Tibial artery (tissue), 4 donors: Measurements from ENCODE around the gene FASTK.

ENCODE experiments used
- DNase-seq, 2 donors: peaks; one replicate each; pipeline ENCODE4 v3.0.0-alpha.2; 2019
- H3K27ac ChIP-seq, 2 donors: fragments of 200-600 bp; sonication (generic) in 1 of 2; 1 replicate in 1 of 2; 2 replicates in 1 of 2; pipeline ENCODE4 v1.5.1; 2018 to 2019; ENCODE audit warnings: mild to moderate bottlenecking in 1 of 2
- H3K27me3 ChIP-seq, 2 donors: fragments of 200-600 bp; sonication (generic) in 1 of 2; one replicate each; pipeline versions ENCODE4 v1.5.1 to v1.6.0; 2016 to 2019
- H3K36me3 ChIP-seq, 3 donors: fragments of 200-600 bp; sonication (generic) in 2 of 3; one replicate each; pipeline ENCODE4 v1.5.1; 2016 to 2019; ENCODE audit warnings: mild to moderate bottlenecking in 2 of 3
- H3K4me1 ChIP-seq, 4 donors: fragments of 200-600 bp; sonication (generic) in 2 of 4; 1 replicate in 3 of 4; 2 replicates in 1 of 4; pipeline ENCODE4 v1.5.1; 2016 to 2019
- H3K4me3 ChIP-seq, 2 donors: fragments of 200-600 bp; sonication (generic) in 1 of 2; 1 replicate in 1 of 2; 2 replicates in 1 of 2; pipeline ENCODE4 v1.5.1; 2018 to 2019; ENCODE audit warnings: mild to moderate bottlenecking in 2 of 2
- H3K9me3 ChIP-seq, 3 donors: fragments of 200-600 bp; sonication (generic) in 1 of 3; one replicate each; pipeline ENCODE4 v1.5.1; 2016 to 2019
- intact Hi-C: fragments of 100-400 bp; cut with DNase I; formaldehyde crosslinking; loops from one replicate; pipeline ENCODE4 v1.15.0; 2023; ENCODE audit warnings: low total_unique reads
- TF ChIP-seq, protein P1 (sequence below), 2 experiments: fragments of 200-600 bp in 1 of 2; fragments of 450-650 bp in 1 of 2; IDR thresholded peaks; one replicate each; pipeline ENCODE4 v1.5.1; 2017 to 2019; ENCODE audit warnings: antibody characterized with exemption in 2 of 2, mild to moderate bottlenecking in 1 of 2, moderate library complexity in 1 of 2

The FASTK gene

GRCh38 chr7:151082141-151083070 lies 1.8 kb upstream of the FASTK start:
- peak overlapping the region; percentile 89 to 95 for H3K4me3 ChIP-seq
- peak in 1 of 2 donors; percentile 70 for DNase-seq
- H3K36me3 ChIP-seq: peaks cover 0 to 3% (median 2%) of the 10 kb centered on the region in 3 donors
- TF ChIP-seq, protein P1, sequence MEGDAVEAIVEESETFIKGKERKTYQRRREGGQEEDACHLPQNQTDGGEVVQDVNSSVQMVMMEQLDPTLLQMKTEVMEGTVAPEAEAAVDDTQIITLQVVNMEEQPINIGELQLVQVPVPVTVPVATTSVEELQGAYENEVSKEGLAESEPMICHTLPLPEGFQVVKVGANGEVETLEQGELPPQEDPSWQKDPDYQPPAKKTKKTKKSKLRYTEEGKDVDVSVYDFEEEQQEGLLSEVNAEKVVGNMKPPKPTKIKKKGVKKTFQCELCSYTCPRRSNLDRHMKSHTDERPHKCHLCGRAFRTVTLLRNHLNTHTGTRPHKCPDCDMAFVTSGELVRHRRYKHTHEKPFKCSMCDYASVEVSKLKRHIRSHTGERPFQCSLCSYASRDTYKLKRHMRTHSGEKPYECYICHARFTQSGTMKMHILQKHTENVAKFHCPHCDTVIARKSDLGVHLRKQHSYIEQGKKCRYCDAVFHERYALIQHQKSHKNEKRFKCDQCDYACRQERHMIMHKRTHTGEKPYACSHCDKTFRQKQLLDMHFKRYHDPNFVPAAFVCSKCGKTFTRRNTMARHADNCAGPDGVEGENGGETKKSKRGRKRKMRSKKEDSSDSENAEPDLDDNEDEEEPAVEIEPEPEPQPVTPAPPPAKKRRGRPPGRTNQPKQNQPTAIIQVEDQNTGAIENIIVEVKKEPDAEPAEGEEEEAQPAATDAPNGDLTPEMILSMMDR (IDR thresholded peaks at IDR 0.05): no peak
- intact Hi-C loops: no loop called here
- peak overlapping the region; percentile 98 to 99 for H3K27ac ChIP-seq
- peaks cover 0 to 64% (median 53%) of the 10 kb centered on the region in 4 donors for H3K4me1 ChIP-seq
- no peaks in the 10 kb centered on the region for H3K27me3 ChIP-seq
- H3K9me3 ChIP-seq: no peaks in the 10 kb centered on the region

GRCh38 chr7:151081170-151082101 lies 827 bp upstream of the FASTK start:
- Histone ChIP-seq H3K36me3 (peaks cover 0 to 13% (median 11%) of the 10 kb centered on the region in 3 donors), H3K9me3 (no peaks in the 10 kb centered on the region), H3K4me1 (peaks cover 0 to 72% (median 53%) of the 10 kb centered on the region in 4 donors), H3K27ac (peak overlapping the region; percentile 98 to 99), H3K27me3 (no peaks in the 10 kb centered on the region), H3K4me3 (peak overlapping the region; percentile 89 to 95)
- DNase-seq: peak in 1 of 2 donors; percentile 80
- intact Hi-C loops: no loop called here
- TF ChIP-seq, protein P1 (IDR thresholded peaks at IDR 0.05): no peak

- peak overlapping the region; percentile 89 to 95 for H3K4me3 ChIP-seq
- peaks cover 0 to 63% (median 46%) of the 10 kb centered on the region in 4 donors for H3K4me1 ChIP-seq
- intact Hi-C loops: no loop called here
- peak overlapping the region; percentile 98 to 99 for H3K27ac ChIP-seq
- DNase-seq: peak in 1 of 2 donors; percentile 60
- TF ChIP-seq, protein P1 (IDR thresholded peaks at IDR 0.05): no peak
- H3K36me3 ChIP-seq: peaks cover 2 to 26% (median 25%) of the 10 kb centered on the region in 3 donors
- no peaks in the 10 kb centered on the region for H3K27me3 ChIP-seq
- H3K9me3 ChIP-seq: no peaks in the 10 kb centered on the region
Observed at GRCh38 chr7:151080067-151080521, 515 bp downstream of the FASTK start.

DNA sequence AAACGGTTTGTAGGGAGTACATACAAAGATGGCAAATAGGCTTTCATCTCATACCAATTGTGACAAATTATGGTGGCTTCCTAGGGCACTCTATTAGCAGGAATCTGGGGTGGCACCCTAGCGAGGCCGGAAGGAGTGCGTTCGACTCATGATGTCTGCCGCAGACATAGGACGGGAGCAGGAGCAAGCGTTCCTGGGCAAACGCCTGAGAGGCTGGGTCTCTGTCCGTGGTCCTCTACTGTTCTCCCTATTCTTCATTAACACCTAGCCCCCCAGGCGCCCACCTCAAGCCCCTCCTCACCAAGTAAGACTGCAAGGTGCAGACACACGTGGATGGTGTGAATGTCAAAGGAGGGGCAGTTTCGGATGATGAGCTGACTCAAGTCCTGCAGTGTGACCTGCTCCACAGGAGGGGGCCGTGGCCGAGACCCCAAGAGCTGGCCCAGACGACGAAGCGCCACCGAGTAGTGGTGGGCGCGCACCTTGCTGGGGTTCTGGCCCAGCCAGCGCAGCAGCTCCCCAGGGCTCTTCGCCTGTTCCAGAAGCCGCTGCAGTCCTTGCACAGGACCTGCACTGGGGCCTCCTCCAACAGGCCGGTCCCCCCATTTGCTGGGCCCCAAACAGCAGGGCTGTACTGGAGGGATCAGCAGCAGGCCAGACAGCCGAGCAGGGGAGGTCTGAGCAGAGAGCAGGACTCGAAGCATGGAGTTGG lies 1.3 kb downstream of the FASTK start:
- Histone ChIP-seq H3K27ac (peak overlapping the region; percentile 98 to 99), H3K9me3 (no peaks in the 10 kb centered on the region), H3K4me3 (peak overlapping the region; percentile 89 to 95), H3K27me3 (no peaks in the 10 kb centered on the region), H3K4me1 (peaks cover 0 to 63% (median 45%) of the 10 kb centered on the region in 4 donors), H3K36me3 (peaks cover 8 to 34% (median 32%) of the 10 kb centered on the region in 3 donors)
- intact Hi-C loops: no loop called here
- DNase-seq: peak in 1 of 2 donors; percentile 64
- TF ChIP-seq, protein P1 (IDR thresholded peaks at IDR 0.05): no peak
